ENCODE results near the gene NEUROD4.

The NEUROD4 gene

DNA sequence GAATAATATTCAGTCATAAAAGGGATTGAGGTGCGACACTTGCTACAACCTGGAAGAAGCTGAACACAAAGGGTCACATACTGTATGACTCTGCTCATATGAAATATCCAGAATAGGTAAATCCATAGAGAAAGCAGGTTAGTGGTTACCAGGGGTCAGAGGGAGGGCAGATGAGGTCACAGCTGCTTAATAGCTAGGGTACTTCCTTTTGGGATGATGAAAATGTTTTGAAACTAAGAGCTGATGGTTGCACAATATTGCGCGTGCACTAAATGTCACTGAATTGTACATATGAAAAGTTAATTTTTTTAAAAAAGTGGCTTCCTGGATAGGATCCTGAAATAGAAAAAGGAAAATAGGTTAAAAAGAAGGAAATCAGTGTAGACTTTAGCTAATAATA, 23.8 kb downstream of the NEUROD4 start:
- TF ChIP-seq, protein P1, sequence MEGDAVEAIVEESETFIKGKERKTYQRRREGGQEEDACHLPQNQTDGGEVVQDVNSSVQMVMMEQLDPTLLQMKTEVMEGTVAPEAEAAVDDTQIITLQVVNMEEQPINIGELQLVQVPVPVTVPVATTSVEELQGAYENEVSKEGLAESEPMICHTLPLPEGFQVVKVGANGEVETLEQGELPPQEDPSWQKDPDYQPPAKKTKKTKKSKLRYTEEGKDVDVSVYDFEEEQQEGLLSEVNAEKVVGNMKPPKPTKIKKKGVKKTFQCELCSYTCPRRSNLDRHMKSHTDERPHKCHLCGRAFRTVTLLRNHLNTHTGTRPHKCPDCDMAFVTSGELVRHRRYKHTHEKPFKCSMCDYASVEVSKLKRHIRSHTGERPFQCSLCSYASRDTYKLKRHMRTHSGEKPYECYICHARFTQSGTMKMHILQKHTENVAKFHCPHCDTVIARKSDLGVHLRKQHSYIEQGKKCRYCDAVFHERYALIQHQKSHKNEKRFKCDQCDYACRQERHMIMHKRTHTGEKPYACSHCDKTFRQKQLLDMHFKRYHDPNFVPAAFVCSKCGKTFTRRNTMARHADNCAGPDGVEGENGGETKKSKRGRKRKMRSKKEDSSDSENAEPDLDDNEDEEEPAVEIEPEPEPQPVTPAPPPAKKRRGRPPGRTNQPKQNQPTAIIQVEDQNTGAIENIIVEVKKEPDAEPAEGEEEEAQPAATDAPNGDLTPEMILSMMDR (IDR thresholded peaks at IDR 0.05; ENCODE audit: control extremely low read depth, extremely low read depth, low read depth, missing control alignments) = no peak
- ChIA-PET CTCF (interaction anchor here (0.9 to 2.5 kb wide), 5 partner anchors 11 to 50 kb away, joined by 4 to 11 read pairs (median 5); no protein-coding TSS in a partner anchor), POLR2A (no interaction called here)
- DNase-seq (ENCODE audit: extremely low spot score) = no peak

DNA sequence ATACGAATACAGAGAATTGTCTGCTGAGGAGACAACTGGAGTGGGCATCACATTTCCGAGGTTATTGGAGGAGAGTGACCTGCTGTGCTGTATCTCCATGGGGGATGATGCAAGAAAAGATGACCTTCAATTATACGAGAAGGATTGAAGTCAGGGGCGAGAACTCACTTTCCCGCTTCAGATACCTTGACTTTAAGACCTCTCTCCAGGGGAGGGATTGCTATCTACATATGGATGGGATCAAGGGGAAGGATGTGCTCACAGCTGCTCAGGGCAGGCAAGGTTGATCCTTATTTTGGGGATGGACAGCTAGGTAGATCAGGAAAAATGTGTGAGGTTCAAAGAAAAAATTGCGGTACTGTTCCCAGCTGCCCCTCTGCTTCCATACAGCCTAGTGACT, 24.4 kb downstream of the NEUROD4 start:
- TF ChIP-seq, protein P1 (IDR thresholded peaks at IDR 0.05; ENCODE audit: control extremely low read depth, extremely low read depth, low read depth, missing control alignments) = no peak
- POLR2A ChIA-PET = no interaction called here
- CTCF ChIA-PET = interaction anchor here (0.9 to 2.5 kb wide), 7 partner anchors 11 to 86 kb away, joined by 3 to 11 read pairs (median 5); no protein-coding TSS in a partner anchor
- no peak for DNase-seq (ENCODE audit: extremely low spot score)

DNA sequence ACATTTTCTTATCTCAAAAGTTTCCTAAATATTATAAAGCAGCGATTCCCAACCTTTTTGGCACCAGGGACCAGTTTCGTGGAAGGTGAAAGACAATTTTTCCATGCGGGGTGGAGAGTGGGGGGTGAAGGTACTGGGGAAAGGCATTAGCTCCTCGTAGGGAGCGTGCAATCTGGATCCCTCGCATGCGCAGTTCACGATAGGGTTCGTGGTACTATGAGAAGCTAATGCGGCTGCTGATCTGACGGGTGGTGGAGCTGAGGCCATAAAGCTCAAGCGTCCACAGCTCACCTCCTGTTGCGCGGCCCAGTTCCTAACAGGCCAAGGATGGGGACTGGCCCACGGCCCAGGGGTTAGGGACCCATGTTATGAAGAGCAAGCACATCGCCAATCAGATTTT, 29.9 kb downstream of the NEUROD4 start:
- ChIA-PET CTCF (interaction anchor here (1.1 to 1.7 kb wide), 5 partner anchors 13 to 56 kb away, joined by 3 to 13 read pairs (median 8); no protein-coding TSS in a partner anchor), POLR2A (no interaction called here)
- TF ChIP-seq, protein P1 (IDR thresholded peaks at IDR 0.05; ENCODE audit: control extremely low read depth, extremely low read depth, low read depth, missing control alignments) = no peak
- no peak for DNase-seq (ENCODE audit: extremely low spot score)

DNA sequence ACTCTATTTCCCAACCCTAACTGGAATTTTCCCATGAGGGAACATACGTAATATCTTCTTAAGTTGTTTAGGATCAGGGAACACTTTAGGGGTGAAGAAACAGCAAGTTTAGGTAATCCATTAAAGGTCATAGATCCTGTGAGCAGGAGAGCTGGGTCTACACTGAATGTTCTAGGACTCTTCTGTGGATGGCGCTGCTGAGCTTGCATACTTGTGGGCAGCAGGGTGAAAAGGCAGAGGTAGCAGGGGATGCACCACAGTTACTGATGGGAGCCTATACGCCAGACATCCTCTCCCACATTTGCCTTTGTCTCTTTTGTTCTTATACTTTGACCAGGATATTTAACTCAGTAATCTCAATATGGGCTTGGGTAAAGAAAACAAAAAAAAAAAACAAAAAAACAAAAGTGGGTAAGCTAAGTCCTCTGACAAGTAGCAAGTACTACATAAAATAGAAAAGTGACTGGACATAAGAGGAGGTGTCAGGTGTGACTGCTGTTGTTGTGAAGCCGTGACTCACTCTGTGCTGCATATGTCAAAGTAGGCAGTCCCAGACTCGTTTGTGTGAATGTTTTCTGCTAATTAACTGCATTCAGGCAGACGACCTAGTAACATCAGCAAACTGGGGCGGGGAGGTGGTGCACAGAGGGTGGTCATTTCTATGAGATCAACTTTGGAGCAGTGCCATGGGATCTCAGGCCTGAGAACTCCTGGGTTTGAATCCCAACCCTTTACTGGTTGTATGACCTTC, 31.6 kb downstream of the NEUROD4 start:
- POLR2A ChIA-PET = no interaction called here
- DNase-seq (ENCODE audit: extremely low spot score) = no peak
- TF ChIP-seq, protein P1 (IDR thresholded peaks at IDR 0.05; ENCODE audit: control extremely low read depth, extremely low read depth, low read depth, missing control alignments) = no peak
- CTCF ChIA-PET = interaction anchor here (0.6 to 2.2 kb wide), 6 partner anchors 17 to 58 kb away, joined by 3 to 6 read pairs (median 4); no protein-coding TSS in a partner anchor

DNA sequence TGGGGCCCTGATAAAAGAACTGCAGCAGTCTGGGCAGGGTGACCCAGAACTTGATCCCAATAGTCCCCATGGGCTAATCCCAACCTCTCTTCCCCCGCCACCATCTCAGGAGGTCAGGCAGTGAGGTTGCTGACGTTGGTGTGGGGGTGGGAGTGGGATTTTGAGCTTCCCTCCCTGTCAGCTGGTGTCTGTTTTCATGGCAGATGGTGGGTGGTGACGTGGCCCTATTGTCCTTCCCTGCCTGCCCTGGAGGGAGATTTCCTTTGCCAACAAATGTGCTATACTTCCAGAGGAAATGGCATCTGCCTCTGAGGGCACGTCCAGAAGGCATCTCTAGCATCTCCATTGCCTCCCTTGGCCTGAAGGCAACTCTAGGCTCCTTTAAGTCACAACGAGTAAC, 37.7 kb downstream of the NEUROD4 start:
- ChIA-PET CTCF (interaction anchor here (2.0 to 4.4 kb wide), 2 partner anchors 10 to 62 kb away, joined by 5 to 29 read pairs; no protein-coding TSS in a partner anchor), POLR2A (no interaction called here)
- TF ChIP-seq, protein P1 (IDR thresholded peaks at IDR 0.05; ENCODE audit: control extremely low read depth, extremely low read depth, low read depth, missing control alignments) = no peak
- no peak for DNase-seq (ENCODE audit: extremely low spot score)

DNA sequence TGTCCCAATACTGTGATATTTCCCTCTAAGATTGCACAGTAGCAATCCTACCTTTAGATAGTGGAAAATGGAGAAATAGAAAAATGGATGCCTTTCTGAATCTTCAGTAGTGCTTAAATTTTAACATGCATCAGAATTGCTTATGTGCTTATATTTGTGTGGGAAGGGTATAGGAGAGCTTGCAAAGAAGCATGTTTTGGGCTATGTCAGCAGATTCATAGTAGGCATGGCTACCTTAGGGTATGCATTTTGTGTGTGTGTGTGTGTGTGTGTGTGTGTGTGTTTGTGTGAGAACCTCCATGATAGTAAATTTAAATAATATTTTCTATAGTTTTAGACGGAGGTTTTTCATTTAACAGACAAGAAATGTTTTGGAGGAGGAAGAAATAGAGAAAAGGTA, 38.3 kb downstream of the NEUROD4 start:
- TF ChIP-seq, protein P1 (IDR thresholded peaks at IDR 0.05; ENCODE audit: control extremely low read depth, extremely low read depth, low read depth, missing control alignments) = no peak
- DNase-seq (ENCODE audit: extremely low spot score) = no peak
- CTCF ChIA-PET = interaction anchor here (1.5 to 4.4 kb wide), 5 partner anchors 9 to 309 kb away, joined by 3 to 29 read pairs (median 8); no protein-coding TSS in a partner anchor
- POLR2A ChIA-PET = no interaction called here
